Coronary artery (tissue), 2 donors: ENCODE results near the gene OCRL.
A peak's percentile ranks its signal among the peaks of the same experiment; 100 is the strongest.

Source experiments
- DNase-seq: peaks from one replicate; pipeline ENCODE4 v3.0.0-alpha.2; 2017; ENCODE audit warnings: low spot score
- H3K27ac ChIP-seq, 2 donors: fragments of 200-600 bp; sonication (generic); one replicate each; pipeline ENCODE4 v1.5.1; 2016 to 2019
- H3K4me3 ChIP-seq: fragments of 200-600 bp; sonication (generic); 2 replicates; pipeline ENCODE4 v1.5.1; 2016; ENCODE audit warnings: mild to moderate bottlenecking, moderate library complexity
- CTCF ChIP-seq: fragments of 200-600 bp; sonication (generic); IDR thresholded peaks from one replicate; pipeline ENCODE4 v1.5.1; 2019; ENCODE audit warnings: antibody characterized with exemption

OCRL gene

GRCh38 chrX:129540068-129540653, at the start of gene OCRL:
Gene OCRL (plus strand): TSS chrX:129540259. CDS start chrX:129540440, 181 bp downstream.
- Histone ChIP-seq H3K27ac (peak within 1 kb of the TSS; percentile 63 to 86), H3K4me3 (peak within 1 kb of the TSS; percentile 78)
- DNase-seq, result peak; percentile 76
- peak; percentile 41 for TF ChIP-seq CTCF

- TF ChIP-seq CTCF, result no peak
- H3K27ac ChIP-seq, result no peak overlapping the region
- DNase-seq, result no peak
Observed at GRCh38 chrX:129490330-129490729, 49.7 kb upstream of the OCRL start.

GRCh38 chrX:129493643-129494042, 46.4 kb upstream of the OCRL start:
- H3K4me3 ChIP-seq, result no peak overlapping the region
- no peak for DNase-seq
- TF ChIP-seq CTCF, result no peak
- H3K27ac ChIP-seq, result no peak overlapping the region

More at GRCh38 chrX:129490330-129490729, 49.7 kb upstream of the OCRL start:
- H3K4me3 ChIP-seq, result no peak overlapping the region

- no peak for TF ChIP-seq CTCF
- no peak overlapping the region for H3K4me3 ChIP-seq
- H3K27ac ChIP-seq, result no peak overlapping the region
- DNase-seq, result no peak
Observed at GRCh38 chrX:129494887-129495286, 45.2 kb upstream of the OCRL start.

GRCh38 chrX:129495900-129496299, 44.2 kb upstream of the OCRL start:
- H3K4me3 ChIP-seq, result no peak overlapping the region
- DNase-seq, result no peak
- TF ChIP-seq CTCF, result no peak
- H3K27ac ChIP-seq, result no peak overlapping the region

GRCh38 chrX:129496625-129497024, 43.4 kb upstream of the OCRL start:
- no peak for DNase-seq

More at GRCh38 chrX:129496625-129497024, 43.4 kb upstream of the OCRL start:
- TF ChIP-seq CTCF, result no peak
- Histone ChIP-seq H3K27ac (no peak overlapping the region), H3K4me3 (no peak overlapping the region)
